AG08395 (cell line): ENCODE data around the gene KNSTRN.

ENCODE experiments used
- DNase-seq: peaks from one replicate; pipeline ENCODE4 v3.0.0; 2012; ENCODE audit warnings: mixed read lengths, low spot score

KNSTRN gene

DNA sequence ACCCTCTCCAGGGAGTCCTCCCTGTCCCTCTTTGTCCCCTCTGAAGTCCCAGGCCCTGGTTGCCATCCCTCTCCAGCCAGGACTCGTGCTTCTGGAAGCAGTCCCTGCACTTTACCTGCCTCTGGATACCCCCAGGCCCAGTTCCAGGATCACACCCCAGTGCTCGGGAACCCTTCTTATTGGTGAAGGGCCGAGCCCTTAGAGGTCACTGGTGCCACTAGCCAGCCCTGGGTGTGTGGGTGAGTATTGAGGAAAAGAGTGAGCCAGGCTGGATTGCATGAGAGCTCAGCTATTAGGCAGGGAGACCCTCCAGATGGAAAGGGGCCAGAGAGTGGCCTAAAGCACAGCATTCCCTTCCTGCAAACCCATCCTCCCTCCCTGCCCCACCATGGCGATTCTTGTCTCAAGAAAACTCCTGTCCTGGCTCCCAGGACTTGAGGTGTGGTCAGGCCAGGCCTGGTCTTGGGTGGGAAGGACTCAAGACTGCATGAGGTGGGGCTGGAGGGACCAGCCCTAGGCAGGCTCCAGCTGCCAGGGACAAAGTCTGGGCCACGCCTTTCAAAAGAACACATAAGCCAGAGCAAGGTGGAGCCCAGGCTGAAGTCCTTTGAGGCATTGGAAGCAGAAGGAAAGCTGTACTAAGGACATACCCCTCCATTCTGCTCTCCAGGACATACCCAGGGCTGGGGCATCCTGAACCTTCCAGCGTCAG, 36.5 kb upstream of the KNSTRN start:
- no peak for DNase-seq

DNA sequence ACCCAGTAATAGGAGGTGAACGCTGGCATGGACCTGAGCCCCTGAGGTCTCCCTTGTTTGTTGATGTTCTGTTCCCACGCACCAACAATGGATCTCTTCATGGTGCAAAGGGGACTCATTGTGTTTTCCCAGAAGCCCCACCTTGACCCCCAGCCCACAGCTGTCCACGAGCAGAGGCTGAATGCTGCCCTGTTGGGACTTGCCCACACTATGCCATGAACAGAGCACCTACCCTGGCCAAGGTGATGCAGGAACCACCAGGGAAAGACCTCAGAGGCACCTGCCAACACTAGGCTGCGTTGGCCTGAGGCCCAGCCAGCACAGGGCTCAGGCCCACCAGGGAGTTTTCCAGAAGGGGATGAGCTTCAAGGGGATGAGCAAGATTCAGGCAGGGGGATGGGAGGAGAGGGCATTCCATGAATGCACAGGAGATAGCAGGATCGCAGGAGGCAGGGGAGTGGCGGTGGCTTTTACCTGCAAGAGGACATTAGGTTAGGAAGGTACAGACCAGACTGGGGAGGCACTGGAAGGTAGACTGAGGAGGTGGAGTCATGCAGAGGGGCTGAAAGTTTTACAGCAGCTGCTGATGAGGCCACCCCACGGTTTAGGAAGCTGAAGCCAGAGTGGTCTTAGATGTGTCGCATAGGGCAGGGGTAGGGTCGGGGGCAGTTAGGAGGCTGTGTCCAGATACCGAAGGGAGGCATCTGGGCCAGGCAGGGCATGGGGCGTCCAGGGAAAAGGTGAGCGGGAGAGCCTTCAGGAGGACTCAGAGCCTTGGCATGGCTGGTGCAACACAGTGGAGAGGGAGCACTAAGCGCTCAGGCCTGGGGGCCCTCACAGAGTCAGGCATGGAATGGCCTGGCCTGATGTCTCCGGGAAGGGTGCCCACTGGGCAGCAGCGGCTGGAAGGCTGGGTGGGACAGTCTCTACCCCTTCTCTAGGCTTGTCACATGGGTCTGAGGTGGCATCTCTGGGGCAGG, 35.7 kb upstream of the KNSTRN start:
- no peak for DNase-seq

DNA sequence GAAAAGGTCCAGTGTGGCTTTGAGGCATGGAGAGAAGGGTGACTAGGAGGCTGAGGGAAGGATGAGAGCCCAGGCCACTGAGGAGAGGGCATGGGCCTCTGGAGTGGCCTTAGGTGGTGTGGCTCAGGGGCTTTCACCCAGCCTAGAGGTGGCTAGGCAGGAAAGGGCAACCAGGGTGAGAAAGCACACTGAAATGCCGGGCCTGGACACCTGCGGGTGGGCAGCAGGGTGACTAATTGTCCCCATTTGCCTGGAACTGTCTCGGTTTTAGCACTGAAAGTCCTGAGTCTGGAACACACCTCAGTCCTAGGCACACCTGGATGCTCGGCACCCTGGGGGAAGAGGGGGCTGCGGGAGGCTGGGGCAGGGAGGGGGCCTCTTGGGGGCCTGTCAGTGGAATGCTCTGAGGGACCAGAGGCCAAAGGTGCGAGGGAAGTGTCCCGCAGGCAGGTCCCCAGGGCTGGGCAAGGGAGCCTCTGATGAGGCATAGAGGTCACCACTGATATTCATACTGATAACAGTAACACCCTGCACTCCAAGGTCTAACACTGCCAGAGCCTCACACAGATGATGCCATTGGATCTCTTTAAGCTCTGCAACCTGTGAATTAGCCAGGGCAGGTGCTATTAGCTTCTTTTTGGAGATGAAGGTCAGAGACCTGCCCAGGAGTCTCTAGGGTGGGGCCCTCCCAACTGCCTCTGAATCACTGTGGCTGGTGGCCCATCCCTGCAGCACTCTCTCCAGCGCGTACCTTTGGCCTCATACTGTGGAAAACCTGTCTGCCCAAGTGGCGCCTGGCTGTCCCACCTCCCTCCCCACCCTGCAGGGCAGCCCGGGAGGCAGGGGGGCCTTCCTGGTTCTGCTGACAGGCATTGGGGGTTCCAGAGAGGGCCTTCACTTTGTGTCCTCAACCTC, 34.7 kb upstream of the KNSTRN start:
- DNase-seq, result no peak

DNA sequence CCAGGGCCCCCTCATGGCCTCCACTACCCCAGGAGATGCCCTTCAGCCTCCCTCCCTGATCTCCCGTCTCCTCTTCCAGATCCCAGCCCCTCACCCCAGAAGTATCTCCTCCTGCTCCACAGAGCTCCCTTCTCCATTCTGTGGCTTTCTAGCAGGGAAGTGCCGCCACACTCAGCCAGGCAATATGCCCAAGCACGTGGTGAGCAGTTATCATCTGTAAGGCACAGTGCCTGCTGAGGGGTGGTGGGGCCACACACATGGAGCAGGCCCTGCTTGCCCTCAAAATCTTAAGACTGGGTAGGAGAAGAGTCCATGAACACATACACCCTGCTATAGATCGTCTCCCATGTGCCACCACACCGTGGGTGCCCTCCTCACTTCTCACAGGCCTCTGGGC, 34.0 kb upstream of the KNSTRN start:
- DNase-seq, result no peak

DNA sequence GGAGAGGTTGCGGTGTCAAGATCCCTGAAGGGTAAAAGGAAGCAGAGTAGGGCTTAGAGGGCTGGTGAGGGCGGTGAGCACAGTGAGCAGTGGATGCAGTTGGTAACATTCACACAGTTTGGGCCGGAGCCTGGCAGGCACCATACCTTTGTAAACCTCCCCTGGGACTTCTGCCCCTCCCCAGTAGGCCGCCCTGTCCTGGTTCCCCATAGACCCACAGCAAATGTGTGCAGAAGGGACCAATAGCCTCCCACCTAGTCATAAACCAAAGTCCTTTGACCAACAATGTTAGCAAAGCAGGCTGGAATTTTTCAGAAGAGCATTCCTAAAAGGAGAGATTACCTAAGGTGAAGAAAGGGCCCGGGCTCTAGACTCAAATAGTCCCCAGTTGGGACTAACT, 33.4 kb upstream of the KNSTRN start:
- no peak for DNase-seq

DNA sequence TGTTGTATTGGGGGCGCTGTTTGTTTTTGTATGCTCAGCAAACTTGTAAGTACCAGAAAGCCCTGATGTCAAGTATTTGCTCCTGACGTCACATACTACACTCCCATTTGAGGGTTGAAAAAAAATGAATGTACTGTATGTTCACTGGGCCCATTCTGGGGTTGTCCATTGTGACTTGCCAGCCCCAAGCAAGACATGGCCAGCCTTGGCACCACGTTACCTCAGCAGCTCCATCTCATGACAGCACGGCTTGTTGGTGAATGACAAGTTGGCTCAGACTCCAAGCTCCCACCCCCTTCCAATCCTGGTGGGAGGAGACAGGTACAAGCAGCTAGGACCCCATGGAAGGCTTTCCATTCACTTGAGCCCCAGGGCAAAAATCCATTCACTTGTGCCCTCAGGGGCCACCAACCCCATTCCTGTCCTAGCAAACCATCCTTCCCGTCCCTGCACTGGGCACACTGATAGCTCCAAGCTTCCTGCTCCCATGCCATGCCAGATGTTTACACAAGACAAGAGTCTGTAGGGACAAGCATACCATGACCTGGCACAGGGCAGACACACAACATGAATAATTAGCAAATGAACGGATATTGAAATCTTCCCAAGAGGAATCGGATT, 30.1 kb upstream of the KNSTRN start:
- no peak for DNase-seq

DNA sequence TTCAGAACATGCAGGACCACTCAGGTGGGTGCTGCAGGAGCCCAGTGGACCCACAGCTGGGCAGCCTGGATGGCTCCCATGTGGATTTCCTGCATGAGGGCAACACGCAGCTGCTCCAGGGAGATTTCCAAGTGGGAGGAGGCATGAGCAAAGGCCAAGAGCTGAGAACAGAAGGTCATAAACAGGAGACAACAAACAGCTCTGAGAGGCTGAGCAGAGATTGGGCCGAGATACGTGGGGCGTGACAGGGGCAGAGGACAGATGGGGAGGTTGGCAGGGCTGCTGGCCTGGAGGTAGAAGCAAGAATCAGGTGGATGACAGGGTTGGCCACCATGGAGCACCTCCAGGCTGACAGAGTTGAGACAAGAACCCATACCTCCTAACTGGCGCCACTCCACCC, 28.8 kb upstream of the KNSTRN start:
- DNase-seq, result no peak

DNA sequence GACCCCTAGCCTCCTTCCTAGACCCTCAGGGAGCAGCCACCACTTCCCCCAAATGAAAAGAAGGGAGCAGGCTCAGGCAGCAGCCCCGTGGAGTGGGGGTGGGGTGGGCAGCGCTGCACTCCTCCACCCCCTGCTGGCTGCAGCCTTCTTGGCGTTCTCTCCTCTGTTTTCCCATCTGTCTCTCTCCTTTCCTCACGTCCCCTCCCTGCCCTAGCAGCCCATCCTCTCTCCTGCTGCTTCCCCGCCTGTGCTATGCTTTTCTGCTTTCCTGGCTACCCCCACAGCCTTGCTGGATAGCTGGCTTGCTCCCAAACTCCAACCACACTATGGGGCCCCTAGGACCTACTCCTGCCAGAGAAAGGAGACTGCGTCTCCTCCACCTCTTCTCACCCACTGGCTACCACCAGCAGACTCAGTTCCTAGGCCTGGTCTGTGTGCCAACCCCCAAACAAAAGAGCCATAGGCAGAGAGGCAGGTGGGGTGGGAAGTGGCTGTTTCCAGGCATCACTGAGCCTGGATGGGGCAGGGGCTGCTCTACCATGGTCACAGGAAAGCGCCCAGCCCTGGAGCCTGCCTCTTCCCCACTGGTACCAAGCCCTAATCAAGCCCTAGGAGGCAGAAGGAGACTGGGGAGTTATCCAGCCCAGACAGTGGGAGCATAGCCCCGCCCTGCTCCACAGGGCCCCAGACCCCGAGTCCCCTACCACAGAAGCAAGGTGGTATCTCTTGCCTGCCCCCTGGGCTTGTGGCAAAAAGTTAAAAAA, 27.9 kb upstream of the KNSTRN start:
- DNase-seq, result peak; percentile 51

DNA sequence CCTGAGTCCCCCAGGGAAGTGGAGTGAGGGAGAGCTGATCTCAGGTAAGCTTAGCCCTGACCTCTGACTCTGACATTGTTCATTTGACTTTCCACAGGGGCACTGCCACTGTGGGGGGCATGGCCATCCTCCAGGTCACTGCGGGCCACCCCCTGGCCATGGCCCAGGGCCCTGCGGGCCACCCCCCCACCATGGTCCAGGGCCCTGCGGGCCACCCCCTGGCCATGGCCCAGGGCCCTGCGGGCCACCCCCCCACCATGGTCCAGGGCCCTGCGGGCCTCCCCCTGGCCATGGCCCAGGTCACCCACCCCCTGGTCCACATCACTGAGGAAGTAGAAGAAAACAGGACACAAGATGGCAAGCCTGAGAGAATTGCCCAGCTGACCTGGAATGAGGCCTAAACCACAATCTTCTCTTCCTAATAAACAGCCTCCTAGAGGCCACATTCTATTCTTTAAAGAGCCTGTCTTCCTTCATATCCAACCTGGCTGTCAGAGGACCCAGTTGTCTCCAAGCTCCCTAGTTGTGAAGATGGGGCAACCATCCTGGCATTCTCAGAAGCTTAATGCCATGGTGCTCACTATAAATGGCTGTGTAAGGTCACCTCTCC, 26.4 kb upstream of the KNSTRN start:
- no peak for DNase-seq

DNA sequence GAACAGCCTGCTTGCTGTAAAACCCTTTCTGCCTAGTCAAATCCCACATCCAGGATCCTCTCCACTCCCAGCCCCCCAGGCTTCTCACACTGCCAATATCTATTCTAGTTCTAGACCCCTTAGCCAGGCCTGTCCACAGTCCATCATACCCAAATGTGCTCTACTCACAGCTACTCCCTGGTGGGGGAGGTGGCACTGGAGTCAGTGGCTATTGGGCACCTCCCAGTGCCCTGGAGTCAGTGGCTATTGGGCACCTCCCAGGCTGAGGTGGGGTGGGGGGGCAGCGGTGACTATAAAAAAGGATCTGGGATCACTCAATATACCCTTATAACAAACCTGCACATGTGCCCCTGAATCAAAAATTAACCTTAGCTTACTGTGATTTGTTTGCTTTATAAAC, 25.3 kb upstream of the KNSTRN start:
- no peak for DNase-seq

DNA sequence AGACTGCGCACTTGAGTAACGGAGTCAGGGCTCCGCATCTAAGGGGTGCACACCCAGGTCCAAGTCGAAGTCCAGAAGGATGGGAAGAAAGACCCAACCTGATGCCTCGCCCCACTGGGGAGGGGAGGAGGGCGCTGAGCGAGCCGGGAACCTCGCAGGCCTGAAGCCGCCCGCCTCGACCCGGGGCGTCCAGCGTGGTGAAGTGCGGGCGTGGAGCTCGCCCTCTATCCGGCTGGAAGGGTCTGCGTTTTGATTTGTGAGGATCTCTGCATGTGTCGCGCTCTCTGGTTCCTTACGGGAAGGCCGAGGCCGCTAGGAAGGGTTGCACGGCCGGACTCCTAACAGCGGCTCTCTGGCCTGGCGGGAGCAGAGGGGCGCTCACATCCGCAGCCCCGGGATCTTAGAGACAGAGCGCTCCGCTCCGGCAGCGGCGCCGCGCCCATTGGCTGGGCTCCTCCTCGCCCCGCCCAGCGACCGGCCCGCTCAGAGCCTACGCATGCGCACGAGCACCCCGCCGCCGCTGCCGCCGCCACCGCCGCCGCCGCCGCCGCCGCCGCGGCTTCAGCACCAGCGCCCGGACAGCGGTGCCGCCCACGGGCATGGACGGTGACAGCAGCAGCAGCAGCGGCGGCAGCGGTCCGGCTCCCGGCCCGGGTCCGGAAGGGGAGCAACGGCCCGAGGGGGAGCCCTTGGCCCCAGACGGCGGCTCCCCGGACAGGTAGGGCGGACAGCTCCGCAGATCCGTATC, 24.6 kb upstream of the KNSTRN start, which contains the start of gene DISP2:
TSS of gene DISP2 (plus strand) at position 497 of the 748 bp plus-strand sequence. CDS start at position 600, 103 bp downstream.
- peak; percentile 99 for DNase-seq

DNA sequence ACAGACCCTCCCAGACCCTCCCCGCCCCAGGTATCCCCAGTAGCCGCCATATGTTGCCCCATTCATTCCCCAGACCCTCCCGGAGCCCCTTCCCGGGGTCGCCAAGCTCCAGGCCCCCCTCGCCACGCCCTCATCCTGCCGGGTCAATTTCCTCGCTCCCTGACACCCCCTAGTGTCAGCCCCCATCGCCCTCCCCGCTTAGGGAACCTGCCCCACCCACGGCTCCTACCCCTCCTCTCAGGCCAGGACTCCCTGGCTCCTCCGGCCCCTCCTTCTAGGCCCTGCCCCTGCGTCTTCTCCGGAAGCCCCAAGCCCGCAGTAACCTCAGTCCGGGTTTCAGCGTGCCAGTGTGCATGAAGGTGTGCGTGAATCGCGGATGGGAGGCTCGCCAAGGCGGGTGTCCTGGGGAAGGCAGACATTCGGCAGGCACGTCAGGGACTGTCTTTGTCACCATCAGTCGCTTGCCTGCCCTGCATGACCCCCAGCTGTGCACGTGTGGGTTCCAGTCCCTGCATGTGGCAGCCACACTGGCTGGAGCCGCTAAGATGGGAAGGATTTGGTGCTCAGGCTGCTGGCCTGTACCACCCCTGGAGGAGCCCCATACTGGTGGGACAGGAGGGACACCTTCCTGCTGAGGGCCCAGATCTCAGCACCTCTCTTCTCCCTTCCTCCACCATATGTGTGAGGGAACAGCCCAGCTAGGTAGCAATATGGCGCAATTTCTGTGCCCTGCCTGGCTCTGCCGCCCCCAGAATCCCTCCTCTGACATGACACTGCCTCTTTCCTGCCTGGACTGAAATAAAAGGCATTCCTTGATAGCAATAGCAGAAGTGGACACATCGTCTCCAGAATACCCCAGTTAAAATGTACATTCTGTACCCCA, 23.8 kb upstream of the KNSTRN start:
- DNase-seq, result no peak

DNA sequence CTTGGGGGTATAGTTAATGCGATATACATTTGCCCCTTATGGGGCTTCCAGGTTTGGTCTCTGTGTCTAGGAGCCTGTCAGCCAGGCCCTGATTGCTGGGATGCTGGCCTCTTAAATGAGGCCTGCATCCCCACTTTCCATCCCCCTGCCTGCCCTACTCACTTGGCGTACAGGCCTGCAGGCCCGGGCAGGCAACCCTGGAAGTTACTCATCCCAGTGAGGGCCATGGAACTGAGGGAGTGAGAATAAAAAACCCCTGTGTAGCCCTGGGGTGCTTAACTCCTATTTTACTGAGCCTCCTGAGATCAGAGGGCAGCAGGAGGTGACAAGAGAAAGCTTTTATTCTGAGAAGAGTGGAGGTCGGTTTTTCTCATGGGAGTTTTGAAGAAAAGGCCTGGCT, 22.5 kb upstream of the KNSTRN start:
- no peak for DNase-seq

DNA sequence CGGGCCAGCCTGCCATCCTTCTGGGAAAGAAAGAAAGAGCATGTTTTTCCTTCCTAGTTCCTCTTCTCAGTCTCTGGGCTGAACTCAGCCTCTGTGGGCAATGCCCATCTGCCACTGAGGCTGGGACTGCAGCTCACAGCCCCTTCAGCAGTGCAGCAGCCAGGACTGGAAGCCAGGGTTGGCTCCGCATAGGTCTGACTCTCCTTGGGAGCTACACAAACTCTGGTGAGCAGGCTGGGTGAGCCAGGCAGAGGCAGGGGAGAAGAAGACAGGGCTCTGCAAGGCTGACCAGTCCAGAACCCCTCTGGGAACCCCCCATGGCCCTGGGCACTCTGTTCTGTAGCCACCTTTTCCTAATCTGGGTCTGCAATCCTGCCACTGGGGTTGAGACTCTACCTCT, 20.9 kb upstream of the KNSTRN start:
- DNase-seq, result no peak

DNA sequence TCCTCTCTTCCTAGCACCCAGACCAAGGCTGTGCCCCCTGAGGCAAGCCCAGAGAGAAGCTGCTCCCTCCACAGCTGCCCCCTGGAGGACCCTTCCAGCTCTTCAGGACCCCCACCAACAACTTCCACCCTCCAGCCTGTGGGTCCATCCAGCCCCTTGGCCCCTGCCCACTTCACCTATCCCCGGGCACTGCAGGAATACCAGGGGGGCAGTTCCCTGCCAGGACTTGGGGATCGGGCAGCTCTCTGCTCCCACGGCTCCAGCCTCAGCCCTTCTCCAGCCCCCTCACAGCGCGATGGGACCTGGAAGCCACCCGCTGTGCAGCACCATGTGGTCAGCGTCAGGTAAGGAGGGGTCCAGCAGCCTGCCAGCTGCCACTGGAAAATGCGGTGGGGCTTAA, 18.9 kb upstream of the KNSTRN start:
- no peak for DNase-seq

DNA sequence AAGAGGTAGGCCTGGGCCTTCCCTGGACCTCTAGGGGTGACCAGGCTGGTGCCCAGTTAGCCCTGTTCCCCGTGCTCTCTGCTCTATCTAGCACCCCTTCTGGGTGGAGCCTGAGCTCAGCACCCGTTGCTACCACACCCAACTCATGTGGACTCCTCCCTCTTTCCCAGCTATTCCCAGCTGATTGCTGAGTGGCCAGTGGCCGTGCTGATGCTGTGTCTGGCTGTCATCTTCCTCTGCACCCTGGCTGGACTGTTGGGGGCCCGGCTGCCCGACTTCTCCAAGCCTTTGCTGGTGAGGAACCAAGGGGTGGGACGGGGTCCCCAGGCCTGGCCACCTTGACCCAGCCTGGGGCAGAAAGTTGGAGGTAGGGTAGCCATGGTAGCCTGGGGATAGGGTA, 18.3 kb upstream of the KNSTRN start:
- no peak for DNase-seq

DNA sequence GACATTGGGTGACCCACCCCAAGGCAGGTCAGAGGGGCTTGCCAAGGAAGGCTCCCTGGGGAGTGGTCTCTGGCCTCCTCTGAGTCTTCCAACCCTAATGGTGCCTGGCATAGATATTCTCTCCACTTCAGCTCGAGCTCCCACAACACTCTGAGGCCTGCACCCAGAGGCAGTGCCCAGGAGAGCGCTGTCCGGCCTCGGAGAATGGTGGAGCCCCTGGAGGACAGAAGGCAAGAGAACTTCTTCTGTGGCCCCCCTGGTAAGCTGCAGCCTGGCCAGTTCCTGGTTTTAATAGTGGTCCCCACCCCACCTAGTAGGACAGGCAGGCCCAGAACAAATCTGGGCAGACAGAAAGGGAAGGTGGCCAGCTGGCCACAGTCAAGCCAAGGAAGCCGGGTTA, 17.5 kb upstream of the KNSTRN start:
- no peak for DNase-seq

DNA sequence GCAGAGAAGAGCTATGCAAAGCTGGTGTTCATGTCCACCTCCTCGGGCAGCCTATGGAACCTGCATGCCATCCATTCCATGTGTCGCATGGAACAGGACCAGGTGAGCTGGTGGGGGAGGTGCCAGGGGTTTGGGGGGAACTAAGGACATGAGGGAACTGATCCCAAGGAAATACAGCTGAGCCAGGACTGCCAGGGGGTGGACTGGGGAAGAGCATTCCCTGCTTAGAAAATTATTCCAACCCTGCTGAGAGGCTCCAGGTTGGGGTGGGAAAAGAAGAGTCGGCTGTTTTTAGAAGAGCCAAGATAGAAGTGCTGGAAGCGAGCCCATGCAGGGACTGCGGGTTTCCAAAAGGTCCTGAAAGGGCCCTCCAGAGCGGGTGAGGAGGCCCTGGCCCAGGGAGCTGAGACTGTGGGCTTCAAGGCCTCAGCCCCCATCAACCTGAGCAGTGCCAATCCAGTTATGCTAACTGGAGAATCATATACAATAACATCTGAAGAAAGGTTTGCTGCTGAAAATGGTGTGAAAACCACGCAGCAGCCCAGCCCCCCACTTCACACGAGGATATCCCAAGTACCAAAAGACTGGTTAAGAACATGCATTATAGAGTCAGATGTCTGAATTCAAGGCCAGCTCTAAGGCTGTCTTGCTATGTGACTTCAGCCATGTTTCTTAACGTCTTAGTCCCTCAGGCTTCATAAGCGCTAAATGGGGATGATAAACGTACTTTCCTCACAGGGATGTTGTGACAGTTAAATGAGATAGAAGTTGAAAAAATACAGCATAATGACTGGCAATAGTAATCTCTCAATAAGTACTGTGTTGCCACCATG, 16.7 kb upstream of the KNSTRN start:
- no peak for DNase-seq
